Upper lobe of left lung (tissue), 4 donors: ENCODE data around the gene ANO2.

Source experiments
- CTCF ChIP-seq, 6 experiments: fragments of 450-650 bp in 4 of 6; fragments of 200-600 bp in 2 of 6; sonication (generic) in 2 of 6; IDR thresholded peaks; one replicate each; pipeline ENCODE4 v1.5.1; 2016 to 2019; ENCODE audit warnings: antibody characterized with exemption in 6 of 6
- EP300 ChIP-seq, 4 donors: sonication (generic); formaldehyde crosslinking; IDR thresholded peaks; one replicate each; pipeline ENCODE4 v1.5.1; 2017; ENCODE audit warnings: antibody characterized with exemption in 4 of 4, control low read depth in 2 of 4
- POLR2A ChIP-seq, 4 donors: fragments of 450-650 bp; IDR thresholded peaks; one replicate each; pipeline ENCODE4 v1.5.1; 2016 to 2017; ENCODE audit warnings: antibody characterized with exemption in 4 of 4, mild to moderate bottlenecking in 2 of 4
- POLR2AphosphoS5 ChIP-seq, 2 donors: sonication (generic); formaldehyde crosslinking; IDR thresholded peaks; one replicate each; pipeline ENCODE4 v1.5.1; 2017; ENCODE audit warnings: antibody characterized with exemption in 2 of 2

DNA sequence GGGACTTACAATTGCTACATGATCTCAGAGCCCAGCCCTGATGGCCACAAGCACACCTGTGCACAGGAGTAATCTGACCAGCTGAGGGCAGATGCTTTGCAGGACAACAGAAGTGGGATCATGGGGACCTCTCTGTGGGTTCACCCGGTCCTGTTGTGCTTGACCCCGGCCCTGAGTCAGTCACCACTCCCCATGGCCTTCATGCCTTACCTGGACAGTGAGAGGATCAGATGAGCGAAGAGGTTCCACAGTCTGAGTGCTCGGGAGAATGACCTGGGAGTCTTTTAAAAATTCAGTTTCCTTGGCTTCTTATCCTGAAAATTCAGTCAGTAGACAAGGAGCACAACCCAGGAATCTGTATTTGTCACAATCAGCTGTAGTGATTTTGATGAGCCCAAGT, 425.0 kb downstream of the ANO2 start:
- no peak for TF ChIP-seq POLR2A (IDR thresholded peaks at IDR 0.05)
- no peak for TF ChIP-seq POLR2AphosphoS5 (IDR thresholded peaks at IDR 0.05)
- no peak for TF ChIP-seq CTCF (IDR thresholded peaks at IDR 0.05)
- no peak for TF ChIP-seq EP300 (IDR thresholded peaks at IDR 0.05)
